Fibroblast of pulmonary artery (primary cell): ENCODE data around the gene EAF2.

Experiments used
- DNase-seq: peaks from one replicate; pipeline ENCODE4 v3.0.0-alpha.2; 2010; ENCODE audit warnings: low read depth
- H3K4me3 ChIP-seq: replicated peaks from 2 replicates; pipeline ENCODE4 v1.5.1; 2011; ENCODE audit warnings: low read depth, mild to moderate bottlenecking, control low read depth, low read length, moderate library complexity
- TF ChIP-seq, protein P1 (sequence below): IDR thresholded peaks from 2 replicates; pipeline ENCODE4 v1.5.1; 2011; ENCODE audit warnings: mild to moderate bottlenecking, control low read depth, low read length, inconsistent platforms; ENCODE audit errors: missing control alignments

The EAF2 gene

DNA sequence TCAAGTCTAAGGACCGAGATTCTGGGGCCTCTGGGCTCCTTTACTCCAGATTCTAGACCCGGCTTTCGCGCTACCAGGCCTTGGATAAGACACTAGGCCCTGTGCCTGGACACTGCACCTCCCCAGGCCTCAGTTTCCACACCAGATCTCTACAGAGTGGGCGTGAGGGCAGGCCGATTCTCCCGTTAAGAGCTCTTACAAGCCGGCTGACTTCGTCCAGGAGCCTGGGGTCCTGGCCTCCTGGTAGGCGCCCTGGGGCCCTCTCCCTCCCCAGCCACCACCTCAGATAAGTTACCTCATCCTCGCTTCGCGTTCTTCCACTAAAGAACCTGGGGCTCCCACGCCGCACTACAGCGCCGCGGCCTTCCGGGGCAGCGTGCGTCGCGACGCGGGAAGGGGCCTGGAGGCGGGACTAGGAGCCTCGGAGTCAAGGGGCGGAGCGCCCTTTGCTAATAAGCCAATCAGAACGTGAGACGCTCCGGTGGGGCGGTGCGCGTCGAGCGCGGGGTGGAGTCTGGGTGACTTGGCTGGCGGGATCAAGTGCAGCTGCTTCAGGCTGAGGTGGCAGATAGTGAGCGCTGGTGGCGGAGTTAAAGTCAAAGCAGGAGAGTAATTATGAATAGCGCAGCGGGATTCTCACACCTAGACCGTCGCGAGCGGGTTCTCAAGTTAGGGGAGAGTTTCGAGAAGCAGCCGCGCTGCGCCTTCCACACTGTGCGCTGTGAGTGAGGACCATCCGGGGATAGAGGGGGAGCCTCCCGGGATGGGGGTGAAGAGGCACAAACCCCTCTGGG, at the start of gene EAF2, which contains the start of gene IQCB1:
Gene EAF2 (plus strand): TSS at position 539 of the 794 bp plus-strand sequence. CDS start 77 bp downstream, at position 616.
Gene IQCB1 (minus strand): TSS at position 390 of the 794 bp plus-strand sequence. CDS start 6,100 bp downstream, outside the sequence.
- TF ChIP-seq, protein P1, sequence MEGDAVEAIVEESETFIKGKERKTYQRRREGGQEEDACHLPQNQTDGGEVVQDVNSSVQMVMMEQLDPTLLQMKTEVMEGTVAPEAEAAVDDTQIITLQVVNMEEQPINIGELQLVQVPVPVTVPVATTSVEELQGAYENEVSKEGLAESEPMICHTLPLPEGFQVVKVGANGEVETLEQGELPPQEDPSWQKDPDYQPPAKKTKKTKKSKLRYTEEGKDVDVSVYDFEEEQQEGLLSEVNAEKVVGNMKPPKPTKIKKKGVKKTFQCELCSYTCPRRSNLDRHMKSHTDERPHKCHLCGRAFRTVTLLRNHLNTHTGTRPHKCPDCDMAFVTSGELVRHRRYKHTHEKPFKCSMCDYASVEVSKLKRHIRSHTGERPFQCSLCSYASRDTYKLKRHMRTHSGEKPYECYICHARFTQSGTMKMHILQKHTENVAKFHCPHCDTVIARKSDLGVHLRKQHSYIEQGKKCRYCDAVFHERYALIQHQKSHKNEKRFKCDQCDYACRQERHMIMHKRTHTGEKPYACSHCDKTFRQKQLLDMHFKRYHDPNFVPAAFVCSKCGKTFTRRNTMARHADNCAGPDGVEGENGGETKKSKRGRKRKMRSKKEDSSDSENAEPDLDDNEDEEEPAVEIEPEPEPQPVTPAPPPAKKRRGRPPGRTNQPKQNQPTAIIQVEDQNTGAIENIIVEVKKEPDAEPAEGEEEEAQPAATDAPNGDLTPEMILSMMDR, result no peak
- peak; percentile 96 for DNase-seq
- peak within 1 kb of the TSS; percentile 65 for H3K4me3 ChIP-seq

DNA sequence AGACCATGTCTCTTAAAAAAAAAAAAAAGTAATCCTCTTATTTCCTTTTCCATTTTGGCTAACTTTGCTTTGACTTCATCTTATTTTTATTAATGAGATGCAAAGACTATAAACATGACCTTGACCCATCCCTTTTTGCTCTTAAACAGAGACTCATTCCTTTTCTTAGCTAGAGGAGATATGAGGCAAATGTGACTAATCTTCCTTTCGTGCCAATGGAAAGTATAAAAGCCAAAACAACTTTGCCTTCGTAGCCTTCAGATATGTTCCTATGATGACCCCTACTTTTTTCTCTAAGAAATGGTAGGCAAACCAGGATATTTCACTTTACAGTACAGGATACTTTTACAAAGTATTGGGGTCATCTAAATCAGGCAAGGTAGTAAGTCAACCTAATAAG, 48.5 kb upstream of the EAF2 start:
- DNase-seq, result peak; percentile 55
- TF ChIP-seq, protein P1, result no peak
- H3K4me3 ChIP-seq, result no peak overlapping the region

DNA sequence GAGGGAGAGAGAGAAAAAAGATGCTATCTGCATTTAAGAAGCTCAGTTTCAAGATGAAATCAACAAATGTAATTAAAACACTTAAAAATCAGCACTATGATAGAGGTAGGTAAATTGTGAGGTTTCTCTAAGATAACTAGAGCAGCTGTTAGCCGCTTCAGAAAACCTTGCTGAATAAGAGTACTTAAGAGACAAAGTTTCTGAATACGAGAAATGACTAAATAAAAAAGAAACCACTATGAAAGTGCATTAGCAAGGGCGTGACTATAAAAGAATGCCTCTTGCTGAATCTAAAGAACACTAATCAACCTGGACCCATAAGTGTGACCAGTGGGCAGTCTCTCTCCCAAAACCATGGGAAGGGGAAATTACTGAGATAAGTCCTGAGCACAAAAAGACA, 41.9 kb upstream of the EAF2 start:
- H3K4me3 ChIP-seq, result no peak overlapping the region
- DNase-seq, result no peak
- TF ChIP-seq, protein P1, result no peak

DNA sequence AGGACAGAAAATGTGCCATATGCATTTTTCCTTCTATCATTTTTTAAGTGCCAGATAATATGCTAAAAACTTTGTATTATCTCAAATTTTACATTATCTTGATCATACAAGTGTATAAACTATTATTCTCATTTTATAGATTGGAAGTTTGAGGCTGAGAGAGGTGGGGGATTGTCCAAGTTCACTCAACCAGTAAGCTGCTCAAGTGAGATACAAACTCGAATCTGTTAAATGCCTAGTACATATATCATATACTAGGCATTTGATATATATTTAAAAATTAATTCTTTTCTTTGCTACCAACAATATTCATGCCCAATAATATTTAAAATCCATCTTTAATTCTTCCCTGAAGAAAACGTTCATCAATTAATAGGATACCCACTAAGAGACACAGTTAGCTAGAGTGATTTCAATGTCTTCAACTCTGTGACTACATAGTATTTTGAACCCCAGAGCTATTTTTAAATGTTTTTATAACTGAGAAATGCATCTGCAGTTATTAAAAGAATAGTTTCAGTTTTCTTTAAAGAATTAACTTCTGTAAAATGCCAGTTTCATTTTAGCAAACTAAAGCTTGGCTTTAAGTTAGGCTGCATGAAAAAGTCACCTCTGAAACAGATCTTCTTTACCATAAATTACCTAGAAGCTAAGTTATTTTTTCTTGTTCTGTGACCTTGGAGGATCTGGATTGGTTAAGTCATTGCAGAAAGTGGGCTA, 40.6 kb upstream of the EAF2 start:
- DNase-seq, result no peak
- no peak overlapping the region for H3K4me3 ChIP-seq
- TF ChIP-seq, protein P1, result no peak

DNA sequence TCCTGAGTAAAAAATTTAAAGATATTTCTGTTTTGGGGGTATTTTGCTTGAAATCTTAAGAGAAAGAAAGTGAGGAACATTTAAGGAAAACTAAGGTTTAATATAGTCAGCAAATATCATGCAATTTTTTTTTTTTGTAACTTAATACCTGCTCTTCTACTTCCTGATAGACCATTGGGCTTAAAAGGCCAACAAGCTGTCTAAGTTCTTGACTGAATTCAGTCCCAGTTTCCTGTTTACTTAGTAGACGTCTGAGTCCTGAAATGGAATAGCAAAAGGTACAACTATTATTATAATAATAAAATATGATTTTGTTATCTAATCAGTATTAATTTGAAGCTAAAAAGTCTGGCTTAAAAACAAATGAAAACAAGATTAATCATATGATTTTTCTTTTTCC, 38.0 kb upstream of the EAF2 start:
- DNase-seq, result no peak
- TF ChIP-seq, protein P1, result no peak
- no peak overlapping the region for H3K4me3 ChIP-seq

DNA sequence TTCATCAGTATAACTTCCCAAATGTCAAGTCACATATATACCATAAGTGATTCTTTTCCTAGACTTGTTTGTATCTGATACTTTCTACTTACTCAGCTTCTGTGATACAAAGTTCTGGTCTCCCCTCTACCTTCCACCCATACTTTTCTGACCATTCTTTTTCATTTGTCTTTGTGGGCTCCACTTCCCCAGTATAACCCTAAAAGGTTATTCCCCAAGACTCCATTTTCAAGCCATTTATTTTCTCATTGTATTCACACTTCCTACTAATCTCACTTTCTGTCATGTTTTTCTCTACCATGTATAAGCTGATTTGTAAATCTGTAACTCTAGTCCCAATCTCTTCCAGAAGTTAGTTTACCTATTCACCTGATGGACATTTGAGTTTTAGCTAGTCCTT, 34.1 kb upstream of the EAF2 start:
- no peak overlapping the region for H3K4me3 ChIP-seq
- TF ChIP-seq, protein P1, result no peak

More for the DNA sequence above, 34.1 kb upstream of the EAF2 start:
- no peak for DNase-seq
